ENCODE measurements around the gene DENND1B. TPM values are rescaled to one million over a fixed set of nuclear protein-coding genes. Genes with fewer than 3 reads are reported as not detected.

DENND1B gene
- total and polyA plus RNA-seq, 2 donors (not counting 1 experiment from before 2014, with no cell fraction given): 4.3 to 25.4 TPM

DNA sequence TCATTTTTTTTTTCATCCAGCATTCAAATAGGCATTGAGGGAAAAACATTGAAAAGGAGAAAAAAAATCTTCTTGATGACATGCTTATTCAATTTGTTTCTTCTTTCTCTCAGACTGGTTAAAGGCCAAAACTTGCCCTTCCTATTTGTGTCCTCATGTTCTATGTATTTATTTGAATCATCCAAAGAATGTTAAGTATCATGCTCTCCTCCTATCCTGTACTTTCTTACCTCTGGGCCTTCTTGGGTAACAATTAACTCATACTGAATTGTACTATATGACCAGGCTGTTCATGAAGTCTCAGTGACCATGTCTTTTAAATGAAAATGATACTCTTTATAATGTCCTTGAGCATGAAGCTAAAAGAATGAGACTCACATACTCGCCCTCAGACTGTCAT, 36.5 kb upstream of the DENND1B start:
- no peak overlapping the region for H3K27ac Mint-ChIP-seq
- no peaks in the 10 kb centered on the region for H3K27me3 Mint-ChIP-seq
- POLR2A ChIA-PET: no interaction called here
- DNase-seq: no peak
- H4K20me1 ChIP-seq (ENCODE audit: control insufficient read depth, insufficient read depth, low read length, poor library complexity, severe bottlenecking): no peaks in the 10 kb centered on the region
- intact Hi-C loops (cut with micrococcal nuclease): no loop called here
- H3K9me3 ChIP-seq (ENCODE audit: control extremely low read depth in 1 of 3, control insufficient read depth in 2 of 3, insufficient read depth in 1 of 3, low read length in 2 of 3): no peaks in the 10 kb centered on the region
- no peak for ATAC-seq (ENCODE audit: low read depth)
- no peaks in the 10 kb centered on the region for H3K27me3 ChIP-seq (replicated peaks in 1 of 4; ENCODE audit: control extremely low read depth in 1 of 4, control insufficient read depth in 3 of 4, insufficient read depth in 4 of 4, low read length in 3 of 4)
- no peak overlapping the region for H2AFZ ChIP-seq (ENCODE audit: insufficient read depth, low read depth, low read length, poor library complexity, severe bottlenecking)
- no peak overlapping the region for H3K4me2 ChIP-seq (replicated peaks; ENCODE audit: low read depth, low read length, poor library complexity, severe bottlenecking)
- H3K4me3 Mint-ChIP-seq: no peak overlapping the region
- no peaks in the 10 kb centered on the region for H3K36me3 ChIP-seq (replicated peaks in 1 of 2; ENCODE audit: control extremely low read depth in 1 of 2, control insufficient read depth in 1 of 2, extremely low read depth in 1 of 2, insufficient read depth in 2 of 2, low read length in 1 of 2)
- no peak overlapping the region for H3K4me3 ChIP-seq (ENCODE audit: control extremely low read depth in 1 of 5, extremely low read depth in 1 of 5, insufficient read depth in 1 of 5, low read depth in 2 of 5, low read length in 4 of 5)
- CTCF ChIA-PET: no interaction called here
- TF ChIP-seq CTCF (IDR thresholded peaks at IDR 0.05): no peak
- TF ChIP-seq EZH2 (IDR thresholded peaks at IDR 0.05; ENCODE audit: borderline replicate concordance, insufficient read depth, low read depth, low read length, poor library complexity, severe bottlenecking): no peak
- H3K4me1 Mint-ChIP-seq: peaks cover 9% of the 10 kb centered on the region
- H3K4me1 ChIP-seq (ENCODE audit: control insufficient read depth in 2 of 2, insufficient read depth in 2 of 2, low read length in 2 of 2): no peaks in the 10 kb centered on the region
- H3K27ac ChIP-seq (ENCODE audit: low read length in 2 of 2): no peak overlapping the region
- H3K79me2 ChIP-seq (ENCODE audit: control insufficient read depth, insufficient read depth, low read length): no peaks in the 10 kb centered on the region
- no peak overlapping the region for H3K9ac ChIP-seq (ENCODE audit: low read length)
- WGBS (ENCODE audit: insufficient coverage): no CpG with 5 or more reads among the region's 1 CpG
- H3K9me3 Mint-ChIP-seq (ENCODE audit: insufficient read depth): no peaks in the 10 kb centered on the region

DNA sequence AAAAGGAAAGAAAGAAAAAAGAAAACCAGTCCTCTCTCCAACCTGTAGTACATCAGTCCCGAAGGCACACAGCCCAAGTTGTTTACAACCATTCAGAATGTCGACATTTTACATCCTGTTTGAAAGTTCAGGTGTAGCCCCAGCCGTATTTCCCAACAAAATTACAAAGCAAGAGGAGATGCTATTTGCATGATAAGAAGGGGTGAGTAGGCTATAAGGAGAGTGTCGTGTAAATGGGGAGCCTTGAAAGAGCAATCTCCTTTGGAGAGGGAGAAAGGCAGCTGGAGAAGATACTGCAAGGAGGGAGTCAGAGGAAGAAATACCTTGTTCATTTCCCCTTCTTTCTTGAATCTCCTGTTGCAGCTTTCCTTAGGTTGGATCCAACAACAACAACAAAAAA, 35.5 kb upstream of the DENND1B start:
- Histone ChIP-seq H3K79me2 (ENCODE audit: control insufficient read depth, insufficient read depth, low read length) (no peaks in the 10 kb centered on the region), H3K27me3 (replicated peaks in 1 of 4; ENCODE audit: control extremely low read depth in 1 of 4, control insufficient read depth in 3 of 4, insufficient read depth in 4 of 4, low read length in 3 of 4) (no peaks in the 10 kb centered on the region), H3K4me3 (ENCODE audit: control extremely low read depth in 1 of 5, extremely low read depth in 1 of 5, insufficient read depth in 1 of 5, low read depth in 2 of 5, low read length in 4 of 5) (no peak overlapping the region), H3K4me2 (replicated peaks; ENCODE audit: low read depth, low read length, poor library complexity, severe bottlenecking) (no peak overlapping the region), H3K27ac (ENCODE audit: low read length in 2 of 2) (no peak overlapping the region), H3K36me3 (replicated peaks in 1 of 2; ENCODE audit: control extremely low read depth in 1 of 2, control insufficient read depth in 1 of 2, extremely low read depth in 1 of 2, insufficient read depth in 2 of 2, low read length in 1 of 2) (no peaks in the 10 kb centered on the region), H3K9me3 (ENCODE audit: control extremely low read depth in 1 of 3, control insufficient read depth in 2 of 3, insufficient read depth in 1 of 3, low read length in 2 of 3) (no peaks in the 10 kb centered on the region), H4K20me1 (ENCODE audit: control insufficient read depth, insufficient read depth, low read length, poor library complexity, severe bottlenecking) (no peaks in the 10 kb centered on the region), H3K9ac (ENCODE audit: low read length) (no peak overlapping the region), H2AFZ (ENCODE audit: insufficient read depth, low read depth, low read length, poor library complexity, severe bottlenecking) (no peak overlapping the region), H3K4me1 (ENCODE audit: control insufficient read depth in 2 of 2, insufficient read depth in 2 of 2, low read length in 2 of 2) (no peaks in the 10 kb centered on the region)
- no peak overlapping the region for H3K27ac Mint-ChIP-seq
- no peaks in the 10 kb centered on the region for H3K9me3 Mint-ChIP-seq (ENCODE audit: insufficient read depth)
- no peak for TF ChIP-seq CTCF (IDR thresholded peaks at IDR 0.05)
- no peak for TF ChIP-seq EZH2 (IDR thresholded peaks at IDR 0.05; ENCODE audit: borderline replicate concordance, insufficient read depth, low read depth, low read length, poor library complexity, severe bottlenecking)
- WGBS (ENCODE audit: insufficient coverage): no CpG with 5 or more reads among the region's 4 CpGs
- H3K27me3 Mint-ChIP-seq: no peaks in the 10 kb centered on the region
- ATAC-seq (ENCODE audit: low read depth) (no peak), DNase-seq (no peak)
- H3K4me3 Mint-ChIP-seq: no peak overlapping the region
- CTCF ChIA-PET: interaction anchor here (0.7 kb wide), 1 partner anchor 26 kb away, joined by 3 read pairs; no protein-coding TSS in a partner anchor
- intact Hi-C loops (cut with micrococcal nuclease): no loop called here
- POLR2A ChIA-PET: no interaction called here
- peaks cover 9% of the 10 kb centered on the region for H3K4me1 Mint-ChIP-seq
